ENCODE data around the gene POLD1. TPM values are rescaled to one million over a fixed set of nuclear protein-coding genes. Genes with fewer than 3 reads are reported as not detected.

Gene POLD1
- total RNA-seq, 1 donor from 2014 or later = 151 TPM

DNA sequence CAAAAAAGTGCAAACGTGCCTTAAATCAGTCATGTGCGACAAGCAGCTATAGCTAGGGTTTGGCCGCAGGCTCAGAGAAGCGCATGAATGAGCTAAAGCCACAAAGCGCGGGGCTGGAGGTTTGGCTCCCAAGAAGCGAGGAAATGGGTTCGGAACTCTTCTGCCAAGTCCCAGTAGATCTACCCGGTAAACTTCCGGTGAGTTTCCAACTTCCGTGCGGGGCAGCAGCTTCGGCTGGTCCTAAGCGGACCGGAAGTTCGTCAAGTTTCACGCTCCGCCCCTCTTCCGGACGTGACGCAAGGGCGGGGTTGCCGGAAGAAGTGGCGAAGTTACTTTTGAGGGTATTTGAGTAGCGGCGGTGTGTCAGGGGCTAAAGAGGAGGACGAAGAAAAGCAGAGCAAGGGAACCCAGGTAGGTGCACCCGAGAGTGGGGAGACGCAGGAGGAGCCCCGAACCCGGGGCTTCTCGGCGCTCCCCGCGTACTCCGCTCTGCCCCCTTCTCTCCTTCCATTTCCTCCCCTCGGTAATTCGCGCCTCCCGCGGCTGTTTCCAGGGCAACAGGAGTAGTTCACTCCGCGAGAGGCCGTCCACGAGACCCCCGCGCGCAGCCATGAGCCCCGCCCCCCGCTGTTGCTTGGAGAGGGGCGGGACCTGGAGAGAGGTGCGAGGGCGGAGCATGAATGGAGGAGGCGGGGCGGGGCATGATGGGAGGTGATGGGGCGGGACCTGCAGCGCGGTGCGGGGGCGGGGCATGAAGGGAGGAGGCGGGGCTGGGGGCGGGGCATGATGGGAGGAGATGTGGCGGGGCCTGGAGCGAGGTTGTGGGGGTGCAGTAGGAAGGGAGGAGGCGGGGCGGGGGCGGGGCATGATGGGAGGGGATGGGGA lies 7.7 kb upstream of the POLD1 start, which contains the start of gene NR1H2:
Gene NR1H2, plus strand, starts transcription at position 292 of the 885 bp plus-strand sequence. CDS start 1,149 bp downstream, outside the sequence.
- Mint-ChIP-seq H3K4me1 (peaks cover 5% of the 10 kb centered on the region), H3K9me3 (no peaks in the 10 kb centered on the region), H3K4me3 (peak within 1 kb of the TSS; percentile 99), H3K36me3 (ENCODE audit: low read depth) (peaks cover 3% of the 10 kb centered on the region), H3K27me3 (ENCODE audit: low read depth) (no peaks in the 10 kb centered on the region), H3K27ac (ENCODE audit: unreplicated experiment) (peak within 1 kb of the TSS; percentile 99)
- no peak for TF ChIP-seq CTCF (conservative IDR thresholded peaks at IDR 0.05)
- peak; percentile 87 for DNase-seq (ENCODE audit: low read depth, low spot score)

GRCh38 chr19:50377051-50377461 lies 7.1 kb upstream of the POLD1 start:
- H3K27me3 Mint-ChIP-seq (ENCODE audit: low read depth) = no peaks in the 10 kb centered on the region
- peaks cover 3% of the 10 kb centered on the region for H3K36me3 Mint-ChIP-seq (ENCODE audit: low read depth)
- TF ChIP-seq CTCF (conservative IDR thresholded peaks at IDR 0.05) = no peak
- H3K9me3 Mint-ChIP-seq = no peaks in the 10 kb centered on the region
- no peak for DNase-seq (ENCODE audit: low read depth, low spot score)
- H3K4me3 Mint-ChIP-seq = peak overlapping the region; percentile 79
- H3K4me1 Mint-ChIP-seq = peaks cover 5% of the 10 kb centered on the region
- H3K27ac Mint-ChIP-seq (ENCODE audit: unreplicated experiment) = no peak overlapping the region

GRCh38 chr19:50377517-50377916 lies 6.6 kb upstream of the POLD1 start:
- H3K4me3 Mint-ChIP-seq = peak overlapping the region; percentile 79
- H3K9me3 Mint-ChIP-seq = no peaks in the 10 kb centered on the region
- no peaks in the 10 kb centered on the region for H3K27me3 Mint-ChIP-seq (ENCODE audit: low read depth)
- H3K4me1 Mint-ChIP-seq = peaks cover 5% of the 10 kb centered on the region
- peaks cover 3% of the 10 kb centered on the region for H3K36me3 Mint-ChIP-seq (ENCODE audit: low read depth)
- TF ChIP-seq CTCF (conservative IDR thresholded peaks at IDR 0.05) = no peak
- DNase-seq (ENCODE audit: low read depth, low spot score) = no peak
- no peak overlapping the region for H3K27ac Mint-ChIP-seq (ENCODE audit: unreplicated experiment)

DNA sequence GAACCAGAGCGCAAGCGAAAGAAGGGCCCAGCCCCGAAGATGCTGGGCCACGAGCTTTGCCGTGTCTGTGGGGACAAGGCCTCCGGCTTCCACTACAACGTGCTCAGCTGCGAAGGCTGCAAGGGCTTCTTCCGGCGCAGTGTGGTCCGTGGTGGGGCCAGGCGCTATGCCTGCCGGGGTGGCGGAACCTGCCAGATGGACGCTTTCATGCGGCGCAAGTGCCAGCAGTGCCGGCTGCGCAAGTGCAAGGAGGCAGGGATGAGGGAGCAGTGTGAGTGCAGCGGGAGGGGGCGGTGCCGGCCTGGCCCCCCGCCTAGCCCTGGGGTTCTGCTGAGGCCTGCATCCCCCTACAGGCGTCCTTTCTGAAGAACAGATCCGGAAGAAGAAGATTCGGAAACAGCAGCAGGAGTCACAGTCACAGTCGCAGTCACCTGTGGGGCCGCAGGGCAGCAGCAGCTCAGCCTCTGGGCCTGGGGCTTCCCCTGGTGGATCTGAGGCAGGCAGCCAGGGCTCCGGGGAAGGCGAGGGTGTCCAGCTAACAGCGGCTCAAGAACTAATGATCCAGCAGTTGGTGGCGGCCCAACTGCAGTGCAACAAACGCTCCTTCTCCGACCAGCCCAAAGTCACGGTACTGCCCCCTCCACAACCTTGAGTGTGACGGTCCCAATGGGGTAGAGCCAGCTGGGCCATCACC lies 5.8 kb upstream of the POLD1 start:
- Mint-ChIP-seq H3K27ac (ENCODE audit: unreplicated experiment) (no peak overlapping the region), H3K4me1 (peaks cover 8% of the 10 kb centered on the region), H3K4me3 (peak overlapping the region; percentile 79), H3K9me3 (no peaks in the 10 kb centered on the region), H3K36me3 (ENCODE audit: low read depth) (peaks cover 3% of the 10 kb centered on the region), H3K27me3 (ENCODE audit: low read depth) (no peaks in the 10 kb centered on the region)
- TF ChIP-seq CTCF (conservative IDR thresholded peaks at IDR 0.05) = no peak
- no peak for DNase-seq (ENCODE audit: low read depth, low spot score)

- no peak for TF ChIP-seq CTCF (conservative IDR thresholded peaks at IDR 0.05)
- DNase-seq (ENCODE audit: low read depth, low spot score) = no peak
- peaks cover 3% of the 10 kb centered on the region for H3K36me3 Mint-ChIP-seq (ENCODE audit: low read depth)
- H3K4me1 Mint-ChIP-seq = peaks cover 14% of the 10 kb centered on the region
- peak overlapping the region; percentile 54 for H3K4me3 Mint-ChIP-seq
- H3K27ac Mint-ChIP-seq (ENCODE audit: unreplicated experiment) = no peak overlapping the region
- no peaks in the 10 kb centered on the region for H3K9me3 Mint-ChIP-seq
- H3K27me3 Mint-ChIP-seq (ENCODE audit: low read depth) = peaks cover 2% of the 10 kb centered on the region
These were observed 5.3 kb upstream of the POLD1 start for GRCh38 chr19:50378863-50379236.

Data from neural crest cell (in vitro differentiated cells).